ENCODE measurements around the gene CHD5. TPM values are rescaled to one million over a fixed set of nuclear protein-coding genes. Genes with fewer than 3 reads are reported as not detected.

Gene CHD5
- total RNA-seq, 1 experiment from 2014 or later: 1.6 TPM

- Histone ChIP-seq H3K56ac (ENCODE audit: insufficient read length, low read depth, low read length) (no peak overlapping the region), H3K79me1 (ENCODE audit: insufficient read depth, low read depth, low read length, poor library complexity, severe bottlenecking) (no peaks in the 10 kb centered on the region), H2AK5ac (ENCODE audit: insufficient read length, low read length) (no peak overlapping the region), H4K20me1 (ENCODE audit: control insufficient read depth, insufficient read depth, insufficient read length) (peaks cover 3% of the 10 kb centered on the region), H3K18ac (ENCODE audit: insufficient read length, low read depth, low read length) (no peak overlapping the region), H3K27ac (ENCODE audit: insufficient read length, low read depth, low read length) (no peak overlapping the region), H2BK5ac (ENCODE audit: insufficient read length, low read length) (no peak overlapping the region), H3K4ac (ENCODE audit: low read depth, low read length) (no peak overlapping the region), H3K9ac (ENCODE audit: extremely low read depth, insufficient read length, low read length) (no peak overlapping the region), H3K9me3 (ENCODE audit: control insufficient read depth, low read depth, low read length) (no peaks in the 10 kb centered on the region), H3K23me2 (ENCODE audit: insufficient read length, low read depth, low read length, poor library complexity, severe bottlenecking) (no peaks in the 10 kb centered on the region), H2BK12ac (ENCODE audit: insufficient read length, low read depth, low read length) (no peak overlapping the region), H3K27me3 (ENCODE audit: insufficient read depth, low read length) (no peaks in the 10 kb centered on the region), H3K23ac (ENCODE audit: insufficient read length, low read depth, low read length) (no peak overlapping the region), H4K8ac (replicated peaks; ENCODE audit: insufficient read length, low read depth, low read length) (no peak overlapping the region), H2BK120ac (ENCODE audit: low read depth, low read length, poor library complexity, severe bottlenecking) (no peak overlapping the region), H3T11ph (ENCODE audit: low read length) (no peak overlapping the region), H2AFZ (ENCODE audit: low read length) (no peak overlapping the region), H4K91ac (ENCODE audit: insufficient read length, low read depth, low read length) (no peak overlapping the region), H3K4me1 (ENCODE audit: insufficient read depth, low read length) (no peaks in the 10 kb centered on the region), H4K5ac (ENCODE audit: insufficient read length, low read depth, low read length) (no peak overlapping the region), H2BK15ac (ENCODE audit: low read depth, low read length) (no peak overlapping the region), H3K79me2 (ENCODE audit: insufficient read depth, low read length) (no peaks in the 10 kb centered on the region), H3K4me2 (ENCODE audit: insufficient read depth, insufficient read length, low read length) (no peak overlapping the region), H2BK20ac (ENCODE audit: low read depth, low read length, poor library complexity, severe bottlenecking) (no peak overlapping the region), H3K14ac (ENCODE audit: insufficient read depth, low read length) (no peak overlapping the region)
- Mint-ChIP-seq H3K27me3 (ENCODE audit: low read depth) (no peaks in the 10 kb centered on the region; the same call in 1 of the 2 replicates), H3K4me3 (no peak overlapping the region), H3K9me3 (no peaks in the 10 kb centered on the region; a peak in 2 of 5 replicates), H3K27ac (peak overlapping the region in 2 of 3 experiments; percentile 36 to 39; a peak in 2 of 7 replicates), H3K4me1 (peaks cover 0 to 8% of the 10 kb centered on the region in 2 experiments; a peak in 2 of 4 replicates), H3K36me3 (ENCODE audit: insufficient read depth in 1 of 3, low read depth in 3 of 3) (no peaks in the 10 kb centered on the region; a peak in 1 of 7 replicates)
- TF ChIP-seq, protein P1, sequence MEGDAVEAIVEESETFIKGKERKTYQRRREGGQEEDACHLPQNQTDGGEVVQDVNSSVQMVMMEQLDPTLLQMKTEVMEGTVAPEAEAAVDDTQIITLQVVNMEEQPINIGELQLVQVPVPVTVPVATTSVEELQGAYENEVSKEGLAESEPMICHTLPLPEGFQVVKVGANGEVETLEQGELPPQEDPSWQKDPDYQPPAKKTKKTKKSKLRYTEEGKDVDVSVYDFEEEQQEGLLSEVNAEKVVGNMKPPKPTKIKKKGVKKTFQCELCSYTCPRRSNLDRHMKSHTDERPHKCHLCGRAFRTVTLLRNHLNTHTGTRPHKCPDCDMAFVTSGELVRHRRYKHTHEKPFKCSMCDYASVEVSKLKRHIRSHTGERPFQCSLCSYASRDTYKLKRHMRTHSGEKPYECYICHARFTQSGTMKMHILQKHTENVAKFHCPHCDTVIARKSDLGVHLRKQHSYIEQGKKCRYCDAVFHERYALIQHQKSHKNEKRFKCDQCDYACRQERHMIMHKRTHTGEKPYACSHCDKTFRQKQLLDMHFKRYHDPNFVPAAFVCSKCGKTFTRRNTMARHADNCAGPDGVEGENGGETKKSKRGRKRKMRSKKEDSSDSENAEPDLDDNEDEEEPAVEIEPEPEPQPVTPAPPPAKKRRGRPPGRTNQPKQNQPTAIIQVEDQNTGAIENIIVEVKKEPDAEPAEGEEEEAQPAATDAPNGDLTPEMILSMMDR (conservative IDR thresholded peaks at IDR 0.05): no peak
- WGBS (ENCODE audit: extremely low coverage, insufficient read length, low lambda C conversion rate): no CpG with 5 or more reads among the region's 23 CpGs
- no peak for DNase-seq
These were observed 79.0 kb downstream of the CHD5 start for GRCh38 chr1:6100861-6101783.
